ENCODE results near the gene RTL9.

The RTL9 gene

DNA sequence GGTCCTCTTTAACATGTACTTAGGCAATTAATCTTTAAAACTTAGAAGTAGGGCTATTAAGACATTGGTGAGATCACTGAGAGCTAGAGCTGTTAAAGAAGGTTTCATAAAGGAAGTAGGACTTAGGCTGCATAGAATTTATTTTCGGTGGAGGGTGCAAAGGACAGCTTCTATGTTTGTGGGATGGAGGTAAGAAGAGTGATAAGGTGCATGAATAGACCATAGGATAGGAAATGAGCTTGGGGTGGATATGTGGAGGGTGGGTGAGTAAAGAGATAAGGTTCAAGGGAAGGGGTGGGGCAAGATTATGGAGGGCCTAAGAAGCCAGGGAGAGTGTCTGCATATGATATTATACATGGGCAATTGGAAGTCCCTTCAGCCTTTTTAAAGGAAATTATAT is 15.9 kb downstream of the RTL9 start:
- Histone ChIP-seq H3K36me3 (ENCODE audit: control insufficient read depth, insufficient read depth, low read length) (no peaks in the 10 kb centered on the region), H3K27me3 (ENCODE audit: control insufficient read depth, insufficient read depth, low read length) (no peaks in the 10 kb centered on the region), H3K9ac (ENCODE audit: low read length) (no peak overlapping the region), H3K4me3 (ENCODE audit: low read length) (no peak overlapping the region), H3K4me1 (ENCODE audit: control insufficient read depth, insufficient read depth, low read length) (no peaks in the 10 kb centered on the region), H3K27ac (ENCODE audit: low read depth, low read length) (no peak overlapping the region)

- Histone ChIP-seq H3K27me3 (ENCODE audit: control insufficient read depth, insufficient read depth, low read length) (no peaks in the 10 kb centered on the region), H3K9ac (ENCODE audit: low read length) (no peak overlapping the region), H3K27ac (ENCODE audit: low read depth, low read length) (no peak overlapping the region), H3K4me3 (ENCODE audit: low read length) (no peak overlapping the region), H3K36me3 (ENCODE audit: control insufficient read depth, insufficient read depth, low read length) (no peaks in the 10 kb centered on the region), H3K4me1 (ENCODE audit: control insufficient read depth, insufficient read depth, low read length) (no peaks in the 10 kb centered on the region)
Observed at GRCh38 chrX:110381216-110381615, 22.6 kb downstream of the RTL9 start.

- no peaks in the 10 kb centered on the region for H3K36me3 ChIP-seq (ENCODE audit: control insufficient read depth, insufficient read depth, low read length)
- H3K27me3 ChIP-seq (ENCODE audit: control insufficient read depth, insufficient read depth, low read length), result no peaks in the 10 kb centered on the region
- H3K9ac ChIP-seq (ENCODE audit: low read length), result no peak overlapping the region
- H3K4me3 ChIP-seq (ENCODE audit: low read length), result no peak overlapping the region
- no peaks in the 10 kb centered on the region for H3K4me1 ChIP-seq (ENCODE audit: control insufficient read depth, insufficient read depth, low read length)
- no peak overlapping the region for H3K27ac ChIP-seq (ENCODE audit: low read depth, low read length)
Observed at GRCh38 chrX:110383414-110383813, 24.8 kb downstream of the RTL9 start.

DNA sequence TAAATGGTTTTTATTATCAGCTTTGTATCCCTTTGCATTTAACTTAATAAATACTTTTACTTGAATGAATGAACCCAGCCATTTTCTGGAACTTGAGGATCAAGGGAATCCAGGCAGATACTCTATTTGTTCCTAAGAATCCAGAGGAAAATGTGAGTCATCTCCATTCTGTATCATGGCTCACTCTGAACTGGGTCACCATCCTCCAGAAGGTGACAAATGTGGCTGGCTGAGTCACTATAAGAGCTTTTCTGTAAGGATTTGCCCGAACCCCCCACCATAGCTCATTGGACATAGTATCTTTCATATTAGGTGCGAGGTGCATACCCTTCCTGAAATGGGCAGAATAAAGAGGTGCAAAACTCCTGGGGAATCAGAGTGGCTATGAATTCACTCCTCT is 25.8 kb downstream of the RTL9 start:
- Histone ChIP-seq H3K36me3 (ENCODE audit: control insufficient read depth, insufficient read depth, low read length) (no peaks in the 10 kb centered on the region), H3K9ac (ENCODE audit: low read length) (no peak overlapping the region), H3K4me1 (ENCODE audit: control insufficient read depth, insufficient read depth, low read length) (no peaks in the 10 kb centered on the region), H3K27me3 (ENCODE audit: control insufficient read depth, insufficient read depth, low read length) (no peaks in the 10 kb centered on the region), H3K4me3 (ENCODE audit: low read length) (no peak overlapping the region), H3K27ac (ENCODE audit: low read depth, low read length) (no peak overlapping the region)

- no peaks in the 10 kb centered on the region for H3K27me3 ChIP-seq (ENCODE audit: control insufficient read depth, insufficient read depth, low read length)
- no peak overlapping the region for H3K27ac ChIP-seq (ENCODE audit: low read depth, low read length)
- H3K4me1 ChIP-seq (ENCODE audit: control insufficient read depth, insufficient read depth, low read length), result no peaks in the 10 kb centered on the region
- H3K36me3 ChIP-seq (ENCODE audit: control insufficient read depth, insufficient read depth, low read length), result no peaks in the 10 kb centered on the region
- no peak overlapping the region for H3K9ac ChIP-seq (ENCODE audit: low read length)
- H3K4me3 ChIP-seq (ENCODE audit: low read length), result no peak overlapping the region
Observed at GRCh38 chrX:110389570-110389969, 30.9 kb downstream of the RTL9 start.

- Histone ChIP-seq H3K4me1 (ENCODE audit: control insufficient read depth, insufficient read depth, low read length) (no peaks in the 10 kb centered on the region), H3K4me3 (ENCODE audit: low read length) (no peak overlapping the region), H3K9ac (ENCODE audit: low read length) (no peak overlapping the region), H3K36me3 (ENCODE audit: control insufficient read depth, insufficient read depth, low read length) (no peaks in the 10 kb centered on the region), H3K27me3 (ENCODE audit: control insufficient read depth, insufficient read depth, low read length) (no peaks in the 10 kb centered on the region), H3K27ac (ENCODE audit: low read depth, low read length) (no peak overlapping the region)
Observed at GRCh38 chrX:110391086-110391485, 32.4 kb downstream of the RTL9 start.

DNA sequence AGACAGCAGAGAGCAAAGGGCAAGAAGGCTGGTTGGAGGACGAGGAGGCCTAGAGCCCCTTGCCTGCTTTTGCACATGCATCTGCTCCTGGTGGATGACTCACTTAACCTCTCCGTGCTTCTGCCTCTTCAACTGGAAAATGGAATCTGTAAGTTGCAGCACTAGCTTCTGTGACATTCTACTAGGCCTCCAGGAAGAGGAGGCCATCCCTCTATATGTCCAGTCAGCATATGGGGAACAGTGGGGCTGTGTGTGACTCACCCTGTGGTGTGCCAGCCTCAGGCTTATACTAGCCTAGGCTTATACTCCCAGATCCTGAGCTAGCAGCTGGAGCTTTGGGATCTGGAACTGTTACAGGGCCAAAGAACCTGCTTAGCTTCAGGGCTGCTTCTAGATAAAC is 36.0 kb downstream of the RTL9 start:
- Histone ChIP-seq H3K4me1 (ENCODE audit: control insufficient read depth, insufficient read depth, low read length) (no peaks in the 10 kb centered on the region), H3K9ac (ENCODE audit: low read length) (no peak overlapping the region), H3K27ac (ENCODE audit: low read depth, low read length) (no peak overlapping the region), H3K36me3 (ENCODE audit: control insufficient read depth, insufficient read depth, low read length) (no peaks in the 10 kb centered on the region), H3K4me3 (ENCODE audit: low read length) (no peak overlapping the region), H3K27me3 (ENCODE audit: control insufficient read depth, insufficient read depth, low read length) (no peaks in the 10 kb centered on the region)

- H3K4me3 ChIP-seq (ENCODE audit: low read length), result no peak overlapping the region
- H3K36me3 ChIP-seq (ENCODE audit: control insufficient read depth, insufficient read depth, low read length), result no peaks in the 10 kb centered on the region
- no peak overlapping the region for H3K9ac ChIP-seq (ENCODE audit: low read length)
Observed at GRCh38 chrX:110395877-110396276, 37.2 kb downstream of the RTL9 start.

DNA sequence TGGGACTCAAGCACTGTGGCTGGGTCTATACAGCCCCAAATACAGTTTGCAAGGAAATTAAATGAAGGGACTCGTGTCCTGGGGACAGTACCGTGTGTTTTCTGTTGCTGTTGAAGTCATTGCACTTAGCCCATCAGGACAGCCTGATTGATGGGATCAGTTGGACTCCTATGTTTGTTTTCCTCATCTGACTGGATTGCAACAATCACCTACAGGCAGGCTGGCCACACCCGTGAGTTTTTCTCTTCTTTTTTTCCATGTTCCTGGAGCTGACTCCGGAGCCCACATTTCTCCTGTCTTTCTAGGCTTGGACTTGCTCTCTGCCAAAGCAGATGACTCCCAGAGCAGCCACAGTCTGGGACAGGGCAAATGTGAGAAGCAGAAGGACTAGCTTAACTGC is 38.1 kb downstream of the RTL9 start:
- no peaks in the 10 kb centered on the region for H3K4me1 ChIP-seq (ENCODE audit: control insufficient read depth, insufficient read depth, low read length)

More at GRCh38 chrX:110395877-110396276, 37.2 kb downstream of the RTL9 start:
- H3K4me1 ChIP-seq (ENCODE audit: control insufficient read depth, insufficient read depth, low read length), result no peaks in the 10 kb centered on the region
- H3K27ac ChIP-seq (ENCODE audit: low read depth, low read length), result no peak overlapping the region
- H3K27me3 ChIP-seq (ENCODE audit: control insufficient read depth, insufficient read depth, low read length), result no peaks in the 10 kb centered on the region

GRCh38 chrX:110397339-110397738 is 38.7 kb downstream of the RTL9 start:
- no peaks in the 10 kb centered on the region for H3K27me3 ChIP-seq (ENCODE audit: control insufficient read depth, insufficient read depth, low read length)
- H3K27ac ChIP-seq (ENCODE audit: low read depth, low read length), result no peak overlapping the region

More for the DNA sequence above, 38.1 kb downstream of the RTL9 start:
- no peak overlapping the region for H3K4me3 ChIP-seq (ENCODE audit: low read length)
- H3K27me3 ChIP-seq (ENCODE audit: control insufficient read depth, insufficient read depth, low read length), result no peaks in the 10 kb centered on the region
- H3K27ac ChIP-seq (ENCODE audit: low read depth, low read length), result no peak overlapping the region
- H3K36me3 ChIP-seq (ENCODE audit: control insufficient read depth, insufficient read depth, low read length), result no peaks in the 10 kb centered on the region
- H3K9ac ChIP-seq (ENCODE audit: low read length), result no peak overlapping the region

GRCh38 chrX:110397904-110398303 is 39.3 kb downstream of the RTL9 start:
- Histone ChIP-seq H3K27ac (ENCODE audit: low read depth, low read length) (no peak overlapping the region), H3K27me3 (ENCODE audit: control insufficient read depth, insufficient read depth, low read length) (no peaks in the 10 kb centered on the region), H3K4me1 (ENCODE audit: control insufficient read depth, insufficient read depth, low read length) (no peaks in the 10 kb centered on the region)

More at GRCh38 chrX:110397339-110397738, 38.7 kb downstream of the RTL9 start:
- Histone ChIP-seq H3K36me3 (ENCODE audit: control insufficient read depth, insufficient read depth, low read length) (no peaks in the 10 kb centered on the region), H3K4me3 (ENCODE audit: low read length) (no peak overlapping the region), H3K9ac (ENCODE audit: low read length) (no peak overlapping the region), H3K4me1 (ENCODE audit: control insufficient read depth, insufficient read depth, low read length) (no peaks in the 10 kb centered on the region)

GRCh38 chrX:110399497-110399896 is 40.8 kb downstream of the RTL9 start:
- Histone ChIP-seq H3K27me3 (ENCODE audit: control insufficient read depth, insufficient read depth, low read length) (no peaks in the 10 kb centered on the region), H3K9ac (ENCODE audit: low read length) (no peak overlapping the region), H3K4me1 (ENCODE audit: control insufficient read depth, insufficient read depth, low read length) (no peaks in the 10 kb centered on the region), H3K36me3 (ENCODE audit: control insufficient read depth, insufficient read depth, low read length) (no peaks in the 10 kb centered on the region), H3K4me3 (ENCODE audit: low read length) (no peak overlapping the region), H3K27ac (ENCODE audit: low read depth, low read length) (no peak overlapping the region)

More at GRCh38 chrX:110397904-110398303, 39.3 kb downstream of the RTL9 start:
- no peaks in the 10 kb centered on the region for H3K36me3 ChIP-seq (ENCODE audit: control insufficient read depth, insufficient read depth, low read length)
- H3K4me3 ChIP-seq (ENCODE audit: low read length), result no peak overlapping the region
- no peak overlapping the region for H3K9ac ChIP-seq (ENCODE audit: low read length)

DNA sequence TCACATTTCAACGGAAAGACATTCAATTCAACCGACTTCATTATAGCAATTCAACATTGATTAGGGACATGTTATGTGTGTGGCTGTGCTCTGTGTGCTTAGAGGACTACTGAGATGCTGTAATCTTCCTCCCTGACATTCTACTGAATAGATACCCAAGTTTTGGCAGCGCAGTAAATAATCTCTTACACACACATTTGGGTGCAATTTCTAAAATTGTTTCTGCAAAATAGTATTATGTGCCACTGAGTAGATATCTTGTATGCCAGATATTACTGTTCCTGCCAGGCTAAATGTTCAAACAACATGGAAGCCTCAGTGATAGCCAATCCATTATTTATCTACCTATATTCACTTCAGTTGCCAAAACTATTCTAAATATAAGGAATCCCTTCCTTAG is 41.3 kb downstream of the RTL9 start:
- no peak overlapping the region for H3K9ac ChIP-seq (ENCODE audit: low read length)
- no peak overlapping the region for H3K4me3 ChIP-seq (ENCODE audit: low read length)
- no peaks in the 10 kb centered on the region for H3K27me3 ChIP-seq (ENCODE audit: control insufficient read depth, insufficient read depth, low read length)
- no peaks in the 10 kb centered on the region for H3K36me3 ChIP-seq (ENCODE audit: control insufficient read depth, insufficient read depth, low read length)
- H3K4me1 ChIP-seq (ENCODE audit: control insufficient read depth, insufficient read depth, low read length), result no peaks in the 10 kb centered on the region
- H3K27ac ChIP-seq (ENCODE audit: low read depth, low read length), result no peak overlapping the region
